Loucy (cell line): Measurements from ENCODE around the gene AP3B2.

Experiments
- H2AFZ ChIP-seq: fragments of 200-600 bp; sonication (generic); 2 replicates; pipeline ENCODE4 v1.6.0; 2016; ENCODE audit warnings: antibody characterized with exemption, mild to moderate bottlenecking, low read length, moderate library complexity
- H3F3A ChIP-seq: fragments of 200-600 bp; 2 replicates; pipeline ENCODE4 v1.6.0; 2016; ENCODE audit warnings: antibody characterized with exemption, low read depth, mild to moderate bottlenecking
- H3K27me3 ChIP-seq: fragments of 200-600 bp; sonication (generic); 2 replicates; pipeline ENCODE4 v1.6.1; 2014; ENCODE audit warnings: low read length, mild to moderate bottlenecking; ENCODE audit not compliant: insufficient read depth, poor library complexity, severe bottlenecking
- H3K36me3 ChIP-seq: fragments of 200-600 bp; sonication (generic); 2 replicates; pipeline ENCODE4 v1.6.1; 2016; ENCODE audit warnings: low read length; ENCODE audit not compliant: insufficient read depth
- H3K4me1 ChIP-seq: fragments of 200-600 bp; sonication (generic); 2 replicates; pipeline ENCODE4 v1.5.1; 2014; ENCODE audit warnings: low read length, mild to moderate bottlenecking; ENCODE audit not compliant: insufficient read depth, poor library complexity, severe bottlenecking
- H3K4me2 ChIP-seq: fragments of 200-600 bp; sonication (generic); 2 replicates; pipeline ENCODE4 v1.6.0; 2014; ENCODE audit warnings: antibody characterized with exemption, low read length, low read depth, mild to moderate bottlenecking; ENCODE audit not compliant: poor library complexity, severe bottlenecking
- H3K4me3 ChIP-seq: fragments of 200-600 bp; sonication (generic); 2 replicates; pipeline ENCODE4 v1.5.1; 2014; ENCODE audit warnings: low read length, mild to moderate bottlenecking, mixed read lengths; ENCODE audit not compliant: poor library complexity, severe bottlenecking
- H3K79me2 ChIP-seq: fragments of 200-600 bp; sonication (generic); 2 replicates; pipeline ENCODE4 v1.6.1; 2014; ENCODE audit warnings: low read length; ENCODE audit not compliant: insufficient read depth
- H3K9ac ChIP-seq: fragments of 200-600 bp; sonication (generic); 2 replicates; pipeline ENCODE4 v1.6.0; 2014; ENCODE audit warnings: mild to moderate bottlenecking, low read depth, low read length, moderate library complexity; ENCODE audit not compliant: poor library complexity, severe bottlenecking
- H3K9me2 ChIP-seq: fragments of 200-600 bp; sonication (generic); replicated peaks from 2 replicates; pipeline ENCODE4 v1.6.1; 2016; ENCODE audit warnings: low read depth, low read length, mixed read lengths
- H3K9me3 ChIP-seq: fragments of 200-600 bp; sonication (generic); 2 replicates; pipeline ENCODE4 v1.6.1; 2014; ENCODE audit warnings: mild to moderate bottlenecking, antibody characterized with exemption, low read length, low read depth; ENCODE audit not compliant: insufficient read depth
- H4K20me1 ChIP-seq: fragments of 200-600 bp; sonication (generic); 2 replicates; pipeline ENCODE4 v1.6.0; 2014; ENCODE audit warnings: antibody characterized with exemption, low read length, mild to moderate bottlenecking; ENCODE audit not compliant: insufficient read depth, poor library complexity, severe bottlenecking
- CTCF ChIP-seq: fragments of 200-600 bp; sonication (generic); conservative IDR thresholded peaks from 2 replicates; pipeline ENCODE4 v1.5.1; 2014; ENCODE audit warnings: mild to moderate bottlenecking, antibody characterized with exemption, low read length
- EZH2phosphoT487 ChIP-seq: fragments of 200-600 bp; IDR thresholded peaks from 2 replicates; pipeline ENCODE4 v1.6.1; 2018; ENCODE audit warnings: antibody characterized with exemption, mild to moderate bottlenecking, moderate library complexity, borderline replicate concordance

AP3B2 gene

GRCh38 chr15:82624438-82624837, 85.2 kb downstream of the AP3B2 start:
- Histone ChIP-seq H3K9ac (no peak overlapping the region), H3K27me3 (no peaks in the 10 kb centered on the region), H3K79me2 (no peaks in the 10 kb centered on the region), H3K36me3 (no peaks in the 10 kb centered on the region), H3K9me2 (no peaks in the 10 kb centered on the region), H3K4me3 (no peak overlapping the region), H4K20me1 (no peaks in the 10 kb centered on the region), H2AFZ (no peak overlapping the region), H3F3A (no peaks in the 10 kb centered on the region), H3K4me2 (no peak overlapping the region), H3K4me1 (no peaks in the 10 kb centered on the region), H3K9me3 (no peaks in the 10 kb centered on the region)
- TF ChIP-seq EZH2phosphoT487 = no peak
- no peak for TF ChIP-seq CTCF

- Histone ChIP-seq H3K4me2 (no peak overlapping the region), H3K4me3 (no peak overlapping the region), H4K20me1 (no peaks in the 10 kb centered on the region), H2AFZ (no peak overlapping the region), H3K9me2 (no peaks in the 10 kb centered on the region), H3K36me3 (no peaks in the 10 kb centered on the region), H3K9me3 (no peaks in the 10 kb centered on the region), H3K9ac (no peak overlapping the region), H3K4me1 (no peaks in the 10 kb centered on the region), H3K79me2 (no peaks in the 10 kb centered on the region), H3K27me3 (no peaks in the 10 kb centered on the region), H3F3A (no peaks in the 10 kb centered on the region)
- no peak for TF ChIP-seq CTCF
- TF ChIP-seq EZH2phosphoT487 = no peak
These were observed 85.7 kb downstream of the AP3B2 start for GRCh38 chr15:82624008-82624407.

- Histone ChIP-seq H3K9ac (no peak overlapping the region), H3K36me3 (no peaks in the 10 kb centered on the region), H3K4me1 (no peaks in the 10 kb centered on the region), H3K9me3 (no peaks in the 10 kb centered on the region), H3F3A (no peaks in the 10 kb centered on the region), H2AFZ (no peak overlapping the region), H3K4me3 (no peak overlapping the region), H3K4me2 (no peak overlapping the region), H3K27me3 (no peaks in the 10 kb centered on the region), H4K20me1 (no peaks in the 10 kb centered on the region), H3K9me2 (no peaks in the 10 kb centered on the region), H3K79me2 (no peaks in the 10 kb centered on the region)
- no peak for TF ChIP-seq CTCF
- TF ChIP-seq EZH2phosphoT487 = no peak
These were observed 87.7 kb downstream of the AP3B2 start for GRCh38 chr15:82621970-82622369.
